ENCODE results near the gene PLAC1. TPM values are rescaled to one million over a fixed set of nuclear protein-coding genes. Genes with fewer than 3 reads are reported as not detected.

The PLAC1 gene
- total RNA-seq, 2 experiments from 2014 or later = not detected

- Mint-ChIP-seq H3K27me3 (ENCODE audit: low read depth) (peaks cover 35% of the 10 kb centered on the region), H3K4me1 (ENCODE audit: low read depth) (peaks cover 19% of the 10 kb centered on the region), H3K4me3 (no peak overlapping the region), H3K36me3 (ENCODE audit: low read depth) (no peaks in the 10 kb centered on the region), H3K9me3 (no peaks in the 10 kb centered on the region), H3K27ac (no peak overlapping the region)
- peak; percentile 46 for DNase-seq
- CTCF ChIA-PET = no interaction called here
- intact Hi-C loops (cut with micrococcal nuclease) = loop anchor here (1.0 kb wide), 3 partner anchors 18 to 32 kb away; no protein-coding TSS in a partner anchor
Measured at GRCh38 chrX:134622056-134622812, 36.0 kb downstream of the PLAC1 start.

GRCh38 chrX:134619838-134620237 is 38.4 kb downstream of the PLAC1 start:
- CTCF ChIA-PET = no interaction called here
- Mint-ChIP-seq H3K4me1 (ENCODE audit: low read depth) (peaks cover 19% of the 10 kb centered on the region), H3K36me3 (ENCODE audit: low read depth) (no peaks in the 10 kb centered on the region), H3K27me3 (ENCODE audit: low read depth) (peaks cover 32% of the 10 kb centered on the region), H3K4me3 (no peak overlapping the region), H3K27ac (no peak overlapping the region), H3K9me3 (no peaks in the 10 kb centered on the region)
- no peak for DNase-seq
- intact Hi-C loops (cut with micrococcal nuclease) = no loop called here

GRCh38 chrX:134613396-134613795 is 44.9 kb downstream of the PLAC1 start:
- H3K27me3 Mint-ChIP-seq (ENCODE audit: low read depth) = peaks cover 11% of the 10 kb centered on the region

GRCh38 chrX:134608153-134608552 is 50.1 kb downstream of the PLAC1 start:
- H3K9me3 Mint-ChIP-seq = no peaks in the 10 kb centered on the region
- H3K4me3 Mint-ChIP-seq = no peak overlapping the region
- peaks cover 8% of the 10 kb centered on the region for H3K27me3 Mint-ChIP-seq (ENCODE audit: low read depth)
- DNase-seq = no peak
- H3K27ac Mint-ChIP-seq = no peak overlapping the region
- intact Hi-C loops (cut with micrococcal nuclease) = no loop called here
- H3K36me3 Mint-ChIP-seq (ENCODE audit: low read depth) = peaks cover 1% of the 10 kb centered on the region
- peaks cover 4% of the 10 kb centered on the region for H3K4me1 Mint-ChIP-seq (ENCODE audit: low read depth)
- CTCF ChIA-PET = no interaction called here

More at GRCh38 chrX:134613396-134613795, 44.9 kb downstream of the PLAC1 start:
- DNase-seq = no peak
- H3K36me3 Mint-ChIP-seq (ENCODE audit: low read depth) = peaks cover 1% of the 10 kb centered on the region
- H3K4me3 Mint-ChIP-seq = no peak overlapping the region
- no peak overlapping the region for H3K27ac Mint-ChIP-seq
- H3K4me1 Mint-ChIP-seq (ENCODE audit: low read depth) = no peaks in the 10 kb centered on the region
- no peaks in the 10 kb centered on the region for H3K9me3 Mint-ChIP-seq
- intact Hi-C loops (cut with micrococcal nuclease) = no loop called here
- CTCF ChIA-PET = no interaction called here

- intact Hi-C loops (cut with micrococcal nuclease) = no loop called here
- Mint-ChIP-seq H3K9me3 (no peaks in the 10 kb centered on the region), H3K27me3 (ENCODE audit: low read depth) (peaks cover 9% of the 10 kb centered on the region), H3K4me3 (no peak overlapping the region), H3K27ac (no peak overlapping the region), H3K36me3 (ENCODE audit: low read depth) (peaks cover 1% of the 10 kb centered on the region), H3K4me1 (ENCODE audit: low read depth) (peaks cover 4% of the 10 kb centered on the region)
- DNase-seq = no peak
- CTCF ChIA-PET = no interaction called here
Measured at GRCh38 chrX:134607523-134607922, 50.7 kb downstream of the PLAC1 start.

- peaks cover 1% of the 10 kb centered on the region for H3K36me3 Mint-ChIP-seq (ENCODE audit: low read depth)
- peaks cover 8% of the 10 kb centered on the region for H3K4me1 Mint-ChIP-seq (ENCODE audit: low read depth)
- intact Hi-C loops (cut with micrococcal nuclease) = loop anchor here (1.0 kb wide), 1 partner anchor 17 kb away; no protein-coding TSS in a partner anchor
- H3K4me3 Mint-ChIP-seq = no peak overlapping the region
- peaks cover 11% of the 10 kb centered on the region for H3K27me3 Mint-ChIP-seq (ENCODE audit: low read depth)
- CTCF ChIA-PET = no interaction called here
- DNase-seq = no peak
- peak overlapping the region; percentile 53 for H3K27ac Mint-ChIP-seq
- no peaks in the 10 kb centered on the region for H3K9me3 Mint-ChIP-seq
Measured at GRCh38 chrX:134604701-134605311, 53.5 kb downstream of the PLAC1 start.

GRCh38 chrX:134603806-134604700 is 54.2 kb downstream of the PLAC1 start:
- intact Hi-C loops (cut with micrococcal nuclease) = loop anchor here (1.0 kb wide), 1 partner anchor 18 kb away; no protein-coding TSS in a partner anchor
- Mint-ChIP-seq H3K27ac (peak overlapping the region; percentile 31), H3K4me3 (no peak overlapping the region), H3K36me3 (ENCODE audit: low read depth) (peaks cover 1% of the 10 kb centered on the region), H3K4me1 (ENCODE audit: low read depth) (peaks cover 16% of the 10 kb centered on the region), H3K9me3 (no peaks in the 10 kb centered on the region), H3K27me3 (ENCODE audit: low read depth) (peaks cover 11% of the 10 kb centered on the region)
- peak; percentile 6 for DNase-seq
- CTCF ChIA-PET = no interaction called here

- Mint-ChIP-seq H3K27ac (no peak overlapping the region), H3K9me3 (peaks cover 3% of the 10 kb centered on the region), H3K4me3 (no peak overlapping the region), H3K4me1 (ENCODE audit: low read depth) (peaks cover 23% of the 10 kb centered on the region), H3K27me3 (ENCODE audit: low read depth) (peaks cover 12% of the 10 kb centered on the region), H3K36me3 (ENCODE audit: low read depth) (no peaks in the 10 kb centered on the region)
- intact Hi-C loops (cut with micrococcal nuclease) = no loop called here
- CTCF ChIA-PET = no interaction called here
- no peak for DNase-seq
Measured at GRCh38 chrX:134602410-134602809, 55.9 kb downstream of the PLAC1 start.

GRCh38 chrX:134601240-134601765 is 57.0 kb downstream of the PLAC1 start:
- no peak overlapping the region for H3K27ac Mint-ChIP-seq
- H3K9me3 Mint-ChIP-seq = peaks cover 3% of the 10 kb centered on the region
- no peaks in the 10 kb centered on the region for H3K36me3 Mint-ChIP-seq (ENCODE audit: low read depth)
- intact Hi-C loops (cut with micrococcal nuclease) = no loop called here
- peaks cover 17% of the 10 kb centered on the region for H3K27me3 Mint-ChIP-seq (ENCODE audit: low read depth)
- DNase-seq = no peak
- peaks cover 23% of the 10 kb centered on the region for H3K4me1 Mint-ChIP-seq (ENCODE audit: low read depth)
- CTCF ChIA-PET = no interaction called here
- H3K4me3 Mint-ChIP-seq = no peak overlapping the region

- peaks cover 23% of the 10 kb centered on the region for H3K4me1 Mint-ChIP-seq (ENCODE audit: low read depth)
- intact Hi-C loops (cut with micrococcal nuclease) = no loop called here
- no peak overlapping the region for H3K27ac Mint-ChIP-seq
- peaks cover 19% of the 10 kb centered on the region for H3K27me3 Mint-ChIP-seq (ENCODE audit: low read depth)
- CTCF ChIA-PET = no interaction called here
- H3K9me3 Mint-ChIP-seq = peaks cover 3% of the 10 kb centered on the region
- H3K36me3 Mint-ChIP-seq (ENCODE audit: low read depth) = no peaks in the 10 kb centered on the region
- no peak for DNase-seq
- no peak overlapping the region for H3K4me3 Mint-ChIP-seq
Measured at GRCh38 chrX:134600714-134601113, 57.6 kb downstream of the PLAC1 start.

GRCh38 chrX:134599184-134599914 is 58.9 kb downstream of the PLAC1 start:
- Mint-ChIP-seq H3K36me3 (ENCODE audit: low read depth) (no peaks in the 10 kb centered on the region), H3K9me3 (peaks cover 3% of the 10 kb centered on the region), H3K27me3 (ENCODE audit: low read depth) (peaks cover 19% of the 10 kb centered on the region), H3K27ac (peak overlapping the region; percentile 73), H3K4me3 (no peak overlapping the region), H3K4me1 (ENCODE audit: low read depth) (peaks cover 22% of the 10 kb centered on the region)
- intact Hi-C loops (cut with micrococcal nuclease) = loop anchor here (1.0 kb wide), 3 partner anchors 23 to 119 kb away; no protein-coding TSS in a partner anchor
- CTCF ChIA-PET = no interaction called here
- DNase-seq = peak; percentile 56

Measured in activated naive CD4-positive, alpha-beta T cell treated with anti-CD3 and anti-CD28 coated beads for 36 hours (primary cell).